ENCODE data around the gene NDUFS4.

NDUFS4 gene

GRCh38 chr5:53552561-53552960 is 7.9 kb upstream of the NDUFS4 start:
- no peak overlapping the region for H3K4me3 Mint-ChIP-seq
- H3K36me3 Mint-ChIP-seq (ENCODE audit: low read depth), result no peaks in the 10 kb centered on the region
- H3K9me3 Mint-ChIP-seq, result no peaks in the 10 kb centered on the region
- no peaks in the 10 kb centered on the region for H3K4me1 Mint-ChIP-seq
- no peak for TF ChIP-seq CTCF (IDR thresholded peaks at IDR 0.05; ENCODE audit: unreplicated experiment in 3 of 3)
- no peaks in the 10 kb centered on the region for H3K27me3 Mint-ChIP-seq (ENCODE audit: low read depth)
- no peak overlapping the region for H3K27ac Mint-ChIP-seq

DNA sequence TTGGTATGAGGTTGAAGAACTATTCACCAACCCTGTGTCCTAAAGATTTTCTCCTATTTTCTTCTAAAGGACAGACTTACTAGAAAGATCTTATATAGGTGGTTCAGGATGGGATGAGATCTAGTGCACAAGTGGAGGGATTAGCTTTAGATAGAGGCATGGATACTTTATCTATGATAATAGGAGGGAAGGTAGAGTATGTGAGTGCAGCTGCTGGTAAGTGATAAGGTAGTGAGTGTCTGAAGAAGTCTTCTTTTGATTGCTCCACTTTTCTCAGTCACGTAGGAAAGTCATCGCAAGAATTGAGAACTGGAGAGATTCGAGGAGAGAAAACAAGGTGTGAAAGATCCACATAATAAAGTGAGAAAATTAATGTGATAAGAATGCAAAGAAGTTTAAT is 6.0 kb upstream of the NDUFS4 start:
- Mint-ChIP-seq H3K4me3 (no peak overlapping the region), H3K9me3 (peaks cover 3% of the 10 kb centered on the region), H3K27ac (no peak overlapping the region), H3K36me3 (ENCODE audit: low read depth) (no peaks in the 10 kb centered on the region), H3K27me3 (ENCODE audit: low read depth) (no peaks in the 10 kb centered on the region), H3K4me1 (no peaks in the 10 kb centered on the region)
- no peak for TF ChIP-seq CTCF (IDR thresholded peaks at IDR 0.05; ENCODE audit: unreplicated experiment in 3 of 3)

DNA sequence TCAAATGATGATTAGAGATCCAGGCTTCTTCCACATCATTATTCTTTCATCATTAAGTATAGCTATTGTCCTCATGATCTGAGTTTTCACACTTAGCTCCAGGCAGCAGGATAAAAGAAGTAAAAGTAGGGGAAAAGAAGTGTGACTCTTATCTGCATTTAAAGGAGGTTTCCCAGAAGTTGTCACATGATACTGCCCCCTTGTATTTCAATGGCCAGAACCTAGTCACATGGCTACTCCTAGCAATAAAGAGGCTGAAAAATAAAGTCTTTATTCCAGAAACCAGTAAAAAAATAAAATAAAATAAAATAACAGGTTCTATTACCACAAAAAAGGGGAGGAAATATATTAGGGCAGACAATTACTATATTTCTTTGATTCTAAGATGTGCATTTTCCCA is 5.3 kb upstream of the NDUFS4 start:
- Mint-ChIP-seq H3K36me3 (ENCODE audit: low read depth) (no peaks in the 10 kb centered on the region), H3K4me3 (no peak overlapping the region), H3K27me3 (ENCODE audit: low read depth) (no peaks in the 10 kb centered on the region), H3K4me1 (peaks cover under 1% of the 10 kb centered on the region), H3K27ac (no peak overlapping the region), H3K9me3 (peaks cover 3% of the 10 kb centered on the region)
- TF ChIP-seq CTCF (IDR thresholded peaks at IDR 0.05; ENCODE audit: unreplicated experiment in 3 of 3), result no peak

DNA sequence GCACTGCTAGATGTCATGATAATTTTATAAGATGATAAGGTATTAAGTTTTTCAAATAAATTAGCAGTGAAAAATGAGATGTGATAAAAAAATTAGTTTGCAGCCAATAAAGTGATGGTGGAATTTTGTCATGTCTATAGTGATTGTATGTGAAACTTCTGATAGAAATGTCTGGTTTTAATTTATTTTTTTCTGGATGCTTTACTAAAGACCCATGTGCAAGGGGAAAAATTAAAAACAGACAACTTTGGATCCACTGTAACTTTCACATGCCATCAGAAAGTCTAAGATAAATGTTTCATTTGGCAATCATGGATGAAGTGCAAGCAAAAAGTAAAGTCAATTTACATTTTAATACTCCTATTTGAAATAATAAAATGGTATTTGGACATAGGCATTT is 4.4 kb upstream of the NDUFS4 start:
- peaks cover 3% of the 10 kb centered on the region for H3K9me3 Mint-ChIP-seq
- no peak overlapping the region for H3K27ac Mint-ChIP-seq
- TF ChIP-seq CTCF (IDR thresholded peaks at IDR 0.05; ENCODE audit: unreplicated experiment in 3 of 3), result no peak
- H3K4me3 Mint-ChIP-seq, result no peak overlapping the region
- no peaks in the 10 kb centered on the region for H3K36me3 Mint-ChIP-seq (ENCODE audit: low read depth)
- H3K27me3 Mint-ChIP-seq (ENCODE audit: low read depth), result no peaks in the 10 kb centered on the region
- H3K4me1 Mint-ChIP-seq, result peaks cover 9% of the 10 kb centered on the region

GRCh38 chr5:53557386-53557785 is 3.1 kb upstream of the NDUFS4 start:
- peaks cover 7% of the 10 kb centered on the region for H3K36me3 Mint-ChIP-seq (ENCODE audit: low read depth)
- TF ChIP-seq CTCF (IDR thresholded peaks at IDR 0.05; ENCODE audit: unreplicated experiment in 3 of 3), result no peak
- no peak overlapping the region for H3K4me3 Mint-ChIP-seq
- H3K27me3 Mint-ChIP-seq (ENCODE audit: low read depth), result no peaks in the 10 kb centered on the region
- H3K27ac Mint-ChIP-seq, result no peak overlapping the region
- peaks cover 3% of the 10 kb centered on the region for H3K9me3 Mint-ChIP-seq
- peaks cover 21% of the 10 kb centered on the region for H3K4me1 Mint-ChIP-seq

DNA sequence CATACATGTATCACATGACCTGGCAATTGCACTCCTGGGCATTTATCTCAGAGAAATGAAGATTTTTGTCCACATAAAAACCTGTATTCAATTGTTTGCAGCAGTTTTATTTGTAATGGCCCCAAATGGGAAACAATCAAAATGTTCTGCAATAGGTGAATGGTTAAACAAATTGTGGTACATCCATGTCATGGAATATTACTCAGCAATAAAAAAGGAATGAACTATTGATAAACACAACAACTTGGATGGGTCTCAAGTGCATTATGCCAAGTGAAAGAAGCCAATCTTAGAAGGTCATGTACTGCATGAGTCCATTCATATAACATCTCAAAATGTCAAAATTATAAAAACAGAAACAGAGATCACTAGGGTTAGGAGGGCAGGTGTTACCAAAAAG is 1.5 kb upstream of the NDUFS4 start:
- peaks cover 28% of the 10 kb centered on the region for H3K4me1 Mint-ChIP-seq
- H3K27ac Mint-ChIP-seq, result no peak overlapping the region
- TF ChIP-seq CTCF (IDR thresholded peaks at IDR 0.05; ENCODE audit: unreplicated experiment in 3 of 3), result no peak
- peaks cover 3% of the 10 kb centered on the region for H3K9me3 Mint-ChIP-seq
- H3K36me3 Mint-ChIP-seq (ENCODE audit: low read depth), result peaks cover 14% of the 10 kb centered on the region
- peak overlapping the region; percentile 35 to 69 (median 36) for H3K4me3 Mint-ChIP-seq
- H3K27me3 Mint-ChIP-seq (ENCODE audit: low read depth), result no peaks in the 10 kb centered on the region
